T-helper 17 cell (primary cell): ENCODE measurements around the gene TBC1D1. TPM values are rescaled to one million over a fixed set of nuclear protein-coding genes. Genes with fewer than 3 reads are reported as not detected.
A peak's percentile ranks its signal among the peaks of the same experiment; 100 is the strongest.

Experiments used
- ATAC-seq: fragments of 150-1000 bp; cut with Tn5 transposase; 2 replicates; pipeline ENCODE4 v1.10.0; 2021; ENCODE audit warnings: mild to moderate bottlenecking, moderate library complexity
- DNase-seq, 3 donors: peaks; one replicate each; pipeline versions ENCODE4 v3.0.0 to v3.0.0-alpha.2; 2020 to 2021
- H3K9me3 ChIP-seq: one replicate; pipeline ENCODE4 v1.7.0; 2013; ENCODE audit warnings: low read length, mild to moderate bottlenecking; ENCODE audit not compliant: control insufficient read depth, poor library complexity, severe bottlenecking
- H3K27ac Mint-ChIP-seq: one replicate; pipeline ENCODE4 v1.8.0; 2022; ENCODE audit warnings: mild to moderate bottlenecking, moderate library complexity, mixed read lengths
- H3K27me3 Mint-ChIP-seq: one replicate; pipeline ENCODE4 v1.8.0; 2022; ENCODE audit warnings: mixed read lengths
- H3K36me3 Mint-ChIP-seq: one replicate; pipeline ENCODE4 v1.8.0; 2022; ENCODE audit warnings: low read depth, mixed read lengths
- H3K4me1 Mint-ChIP-seq: one replicate; pipeline ENCODE4 v1.8.0; 2022; ENCODE audit warnings: mild to moderate bottlenecking, mixed read lengths
- H3K4me3 Mint-ChIP-seq: one replicate; pipeline ENCODE4 v1.8.0; 2022; ENCODE audit warnings: mild to moderate bottlenecking, moderate library complexity, mixed read lengths
- total RNA-seq, 4 donors: library from RNA in 2 of 4; stranded (reverse) in 2 of 4; gene quantifications; one replicate each; pipeline ENCODE4 v1.2.3 and lab custom pipeline; 2022 to 2026

Gene TBC1D1
- total RNA-seq, 2 donors from 2014 or later = 45.5 to 51.1 TPM

- H3K27ac Mint-ChIP-seq = peak overlapping the region; percentile 29
- no peaks in the 10 kb centered on the region for H3K36me3 Mint-ChIP-seq
- DNase-seq = no peak
- H3K4me1 Mint-ChIP-seq = peaks cover 8% of the 10 kb centered on the region
- no peak for ATAC-seq
- H3K9me3 ChIP-seq = no peaks in the 10 kb centered on the region
- H3K27me3 Mint-ChIP-seq = no peaks in the 10 kb centered on the region
- H3K4me3 Mint-ChIP-seq = peak overlapping the region; percentile 36
Observed at GRCh38 chr4:38060829-38061431, 170.0 kb downstream of the TBC1D1 start.

DNA sequence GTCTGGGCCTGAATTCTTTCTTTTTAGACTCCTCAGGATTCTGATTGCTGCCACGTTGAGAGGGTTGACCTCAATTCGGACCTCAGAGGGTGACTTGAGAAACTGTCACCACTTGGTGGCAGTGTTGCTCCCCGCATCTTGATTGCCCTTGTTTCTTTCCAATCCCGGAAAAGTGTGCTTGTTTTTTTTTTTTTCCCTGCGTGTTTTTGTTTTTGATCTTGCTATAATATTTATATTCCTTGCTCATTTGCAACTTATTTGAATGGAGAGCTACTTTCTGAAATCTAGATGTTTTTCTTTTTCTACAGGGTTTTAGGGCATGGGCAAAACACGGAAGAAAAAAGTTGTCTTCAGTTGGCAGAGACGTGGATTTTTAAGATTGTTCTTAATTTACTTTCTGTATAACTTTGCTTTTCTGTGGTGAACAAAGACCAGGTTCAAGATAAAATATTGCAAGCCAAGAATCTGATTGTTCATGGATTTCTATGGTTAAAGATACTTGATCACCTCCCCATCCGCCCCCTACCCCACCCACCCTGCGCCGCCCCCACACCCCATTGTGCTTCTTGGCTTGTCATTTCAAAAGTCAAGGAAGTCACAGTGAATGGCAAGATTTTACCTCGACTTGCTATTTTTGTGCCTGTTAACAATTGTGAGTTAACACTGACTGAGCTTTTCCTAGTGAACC, 171.3 kb downstream of the TBC1D1 start:
- peak; percentile 29 to 46 (median 31) for DNase-seq
- H3K4me3 Mint-ChIP-seq = peak overlapping the region; percentile 82
- peaks cover 6% of the 10 kb centered on the region for H3K4me1 Mint-ChIP-seq
- no peaks in the 10 kb centered on the region for H3K27me3 Mint-ChIP-seq
- H3K9me3 ChIP-seq = no peaks in the 10 kb centered on the region
- no peaks in the 10 kb centered on the region for H3K36me3 Mint-ChIP-seq
- peak overlapping the region; percentile 66 for H3K27ac Mint-ChIP-seq
- peak; percentile 77 for ATAC-seq

DNA sequence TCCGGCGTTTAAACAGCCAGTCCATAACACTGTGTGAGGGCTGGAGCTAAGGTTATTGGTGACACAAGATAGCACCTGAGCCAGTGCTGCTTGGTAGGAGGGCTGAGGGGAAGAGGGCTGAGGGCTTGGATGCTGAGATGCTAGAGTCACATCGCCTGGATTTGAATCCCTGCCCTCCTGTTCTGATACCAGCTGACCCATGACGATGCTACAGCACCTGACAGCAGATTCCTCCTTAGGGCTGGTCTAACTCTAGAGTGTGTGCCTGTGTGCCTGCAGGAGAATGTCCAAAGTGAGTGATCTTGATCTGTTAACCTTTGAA, 171.9 kb downstream of the TBC1D1 start:
- Mint-ChIP-seq H3K4me1 (peaks cover 6% of the 10 kb centered on the region), H3K27me3 (no peaks in the 10 kb centered on the region), H3K4me3 (peak overlapping the region; percentile 82), H3K27ac (no peak overlapping the region), H3K36me3 (no peaks in the 10 kb centered on the region)
- DNase-seq = no peak
- ATAC-seq = no peak
- no peaks in the 10 kb centered on the region for H3K9me3 ChIP-seq

- no peak for DNase-seq
- H3K9me3 ChIP-seq = no peaks in the 10 kb centered on the region
- Mint-ChIP-seq H3K4me3 (no peak overlapping the region), H3K27ac (no peak overlapping the region), H3K4me1 (peaks cover 10% of the 10 kb centered on the region), H3K27me3 (no peaks in the 10 kb centered on the region), H3K36me3 (peaks cover 2% of the 10 kb centered on the region)
- no peak for ATAC-seq
Observed at GRCh38 chr4:38065176-38065575, 174.3 kb downstream of the TBC1D1 start.

DNA sequence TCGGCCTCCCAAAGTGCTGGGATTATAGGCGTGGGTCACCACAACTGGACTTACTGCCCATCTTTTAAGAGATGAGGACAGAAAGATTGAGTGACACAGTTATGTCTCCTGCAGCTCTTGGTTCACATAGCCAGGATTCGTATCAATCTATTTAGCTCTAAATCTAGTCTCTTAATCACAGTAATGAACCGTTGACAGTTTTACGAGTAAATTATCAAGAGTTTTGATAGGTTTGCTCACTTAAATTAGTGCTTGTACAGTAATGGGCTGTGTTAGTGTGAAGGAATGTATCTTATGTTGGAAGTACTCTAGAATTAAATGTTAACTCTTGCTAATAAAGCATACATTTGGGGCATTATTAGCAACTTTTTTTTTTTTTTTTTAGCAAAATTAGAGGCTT, 175.0 kb downstream of the TBC1D1 start:
- H3K4me3 Mint-ChIP-seq = no peak overlapping the region
- H3K36me3 Mint-ChIP-seq = peaks cover 2% of the 10 kb centered on the region
- peaks cover 10% of the 10 kb centered on the region for H3K4me1 Mint-ChIP-seq
- DNase-seq (no peak), ATAC-seq (no peak)
- no peaks in the 10 kb centered on the region for H3K27me3 Mint-ChIP-seq
- no peaks in the 10 kb centered on the region for H3K9me3 ChIP-seq
- H3K27ac Mint-ChIP-seq = no peak overlapping the region

GRCh38 chr4:38067499-38067898, 176.6 kb downstream of the TBC1D1 start:
- H3K27me3 Mint-ChIP-seq = no peaks in the 10 kb centered on the region
- H3K27ac Mint-ChIP-seq = no peak overlapping the region
- peaks cover 7% of the 10 kb centered on the region for H3K4me1 Mint-ChIP-seq
- H3K4me3 Mint-ChIP-seq = no peak overlapping the region
- H3K36me3 Mint-ChIP-seq = peaks cover 2% of the 10 kb centered on the region
- no peaks in the 10 kb centered on the region for H3K9me3 ChIP-seq
- ATAC-seq (no peak), DNase-seq (no peak)

- H3K9me3 ChIP-seq = no peaks in the 10 kb centered on the region
- Mint-ChIP-seq H3K4me3 (no peak overlapping the region), H3K36me3 (peaks cover 6% of the 10 kb centered on the region), H3K27me3 (no peaks in the 10 kb centered on the region), H3K4me1 (peaks cover 5% of the 10 kb centered on the region), H3K27ac (no peak overlapping the region)
- DNase-seq (no peak), ATAC-seq (no peak)
Observed at GRCh38 chr4:38068107-38068506, 177.2 kb downstream of the TBC1D1 start.

DNA sequence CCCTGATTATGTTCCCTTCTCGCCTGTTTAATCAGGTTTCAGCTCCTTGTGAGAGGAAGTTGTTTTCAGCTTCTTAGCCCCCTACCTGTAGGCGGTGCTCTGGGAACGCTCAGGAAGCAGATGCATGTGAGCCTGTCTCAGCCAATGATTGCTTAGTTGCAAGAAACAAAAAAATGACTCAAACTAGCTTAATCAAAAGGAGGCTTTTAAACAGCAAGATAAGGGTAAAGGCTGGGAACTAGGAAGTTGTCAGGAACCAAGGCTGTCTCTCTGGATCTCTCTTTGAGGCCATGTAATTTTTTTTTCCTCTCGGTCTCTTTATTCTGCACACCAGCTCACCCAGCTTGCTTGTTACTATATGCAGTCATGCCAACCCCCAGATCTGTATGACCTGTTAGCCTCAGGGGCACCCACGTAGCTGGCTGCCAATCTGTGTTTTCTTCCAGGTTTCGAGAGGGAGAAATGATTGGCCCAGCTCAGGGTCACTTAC, 178.4 kb downstream of the TBC1D1 start:
- ATAC-seq (peak; percentile 84), DNase-seq (peak in 1 of 3 donors; percentile 21)
- H3K27me3 Mint-ChIP-seq = no peaks in the 10 kb centered on the region
- no peaks in the 10 kb centered on the region for H3K9me3 ChIP-seq
- peaks cover 9% of the 10 kb centered on the region for H3K36me3 Mint-ChIP-seq
- no peak overlapping the region for H3K4me3 Mint-ChIP-seq
- peak overlapping the region; percentile 49 for H3K27ac Mint-ChIP-seq
- H3K4me1 Mint-ChIP-seq = peaks cover 5% of the 10 kb centered on the region

GRCh38 chr4:38071801-38072431, 181.0 kb downstream of the TBC1D1 start:
- H3K9me3 ChIP-seq = no peaks in the 10 kb centered on the region
- no peaks in the 10 kb centered on the region for H3K27me3 Mint-ChIP-seq
- ATAC-seq (no peak), DNase-seq (no peak)
- peaks cover 5% of the 10 kb centered on the region for H3K4me1 Mint-ChIP-seq
- no peak overlapping the region for H3K4me3 Mint-ChIP-seq
- H3K36me3 Mint-ChIP-seq = peaks cover 9% of the 10 kb centered on the region
- H3K27ac Mint-ChIP-seq = no peak overlapping the region

DNA sequence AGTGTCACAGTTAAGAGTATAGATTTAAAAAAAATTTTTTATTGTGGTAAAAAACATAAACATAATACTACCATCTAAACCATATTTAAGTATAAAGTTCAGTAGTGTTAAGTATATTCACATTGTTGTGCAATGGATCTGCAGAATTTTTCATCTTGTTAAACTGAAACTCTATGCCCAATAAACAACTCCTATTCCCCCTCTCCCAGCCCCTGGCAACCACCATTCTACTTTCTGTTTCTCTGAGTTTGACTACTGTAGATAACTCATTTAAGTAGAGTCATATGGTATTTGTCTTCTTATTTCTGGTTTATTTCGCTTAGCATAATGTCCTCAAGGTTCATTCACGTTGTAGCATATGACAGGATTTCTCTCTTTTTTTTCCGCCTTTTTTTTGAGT, 181.7 kb downstream of the TBC1D1 start:
- Mint-ChIP-seq H3K27ac (no peak overlapping the region), H3K36me3 (peaks cover 9% of the 10 kb centered on the region), H3K4me1 (peaks cover 5% of the 10 kb centered on the region), H3K4me3 (no peak overlapping the region), H3K27me3 (no peaks in the 10 kb centered on the region)
- DNase-seq = no peak
- H3K9me3 ChIP-seq = no peaks in the 10 kb centered on the region
- no peak for ATAC-seq

DNA sequence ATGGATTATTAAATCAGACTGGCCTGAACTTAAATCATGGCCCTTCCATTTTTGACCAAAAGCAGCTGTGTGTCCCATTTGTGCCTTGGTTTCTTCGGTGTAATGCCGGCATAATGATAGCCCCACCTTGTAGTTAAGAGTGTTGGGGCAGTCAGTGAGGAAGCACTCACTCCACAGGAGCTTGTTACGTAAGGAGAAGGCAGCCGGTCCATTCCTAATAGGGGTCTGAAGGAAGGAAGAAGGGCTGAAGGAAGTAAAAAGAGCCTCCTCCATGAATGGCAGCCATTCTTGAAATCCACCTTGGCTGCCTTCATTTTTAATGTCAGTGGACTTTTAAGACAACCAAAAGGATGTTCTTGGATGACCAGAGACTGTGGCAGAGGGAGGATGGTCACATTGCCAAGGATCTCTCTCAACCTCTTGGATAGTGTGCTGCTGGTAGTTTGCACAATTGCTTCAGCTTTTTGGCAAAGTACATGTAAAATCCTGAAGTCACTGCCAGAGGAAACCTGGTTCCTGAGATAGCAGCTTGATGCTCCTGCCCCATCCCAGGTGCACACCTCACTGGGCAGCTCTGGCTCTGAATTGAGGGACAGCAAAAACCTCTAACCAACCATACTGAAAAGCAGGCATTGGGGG, 182.8 kb downstream of the TBC1D1 start:
- Mint-ChIP-seq H3K27ac (peak overlapping the region; percentile 41), H3K36me3 (peaks cover 7% of the 10 kb centered on the region), H3K4me3 (no peak overlapping the region), H3K4me1 (peaks cover 5% of the 10 kb centered on the region), H3K27me3 (no peaks in the 10 kb centered on the region)
- ATAC-seq = no peak
- no peaks in the 10 kb centered on the region for H3K9me3 ChIP-seq
- DNase-seq = no peak

DNA sequence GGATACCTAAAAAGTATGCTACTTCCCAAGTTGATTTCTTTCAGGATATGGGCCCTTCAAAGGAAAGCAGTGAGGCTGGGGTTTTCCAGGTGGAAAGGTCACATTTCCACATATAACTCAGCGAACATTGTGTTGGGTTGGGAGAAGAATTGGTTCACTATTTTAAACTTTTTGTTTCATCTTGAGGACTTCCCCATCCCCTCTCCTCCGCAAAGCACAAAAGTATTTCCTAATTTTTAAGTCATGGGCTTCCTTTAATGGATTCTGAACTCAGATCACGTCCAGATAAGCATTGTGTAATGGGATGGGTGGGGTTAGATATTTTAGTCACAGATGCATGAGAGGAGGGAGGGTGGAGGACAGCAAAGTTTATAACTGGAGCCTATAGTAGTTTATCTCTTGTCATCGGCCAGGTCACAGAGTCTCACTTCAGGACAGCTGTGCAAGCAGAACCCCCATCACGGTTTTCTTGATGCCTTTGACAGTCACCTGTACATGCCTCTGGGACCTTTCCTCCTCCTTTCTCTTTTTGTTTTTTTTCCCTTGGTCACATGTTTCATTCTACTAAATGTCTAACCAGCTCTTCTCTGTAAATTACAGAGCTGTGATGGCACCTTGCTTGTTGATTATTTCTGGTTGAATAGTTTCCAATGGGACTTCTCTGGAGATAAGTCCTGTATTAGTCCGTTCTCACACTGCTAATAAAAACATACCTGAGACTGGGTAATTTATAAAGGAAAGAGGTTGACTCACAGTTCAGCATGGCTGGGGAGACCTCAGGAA, 184.7 kb downstream of the TBC1D1 start:
- DNase-seq (no peak), ATAC-seq (peak; percentile 37)

More for the DNA sequence above, 184.7 kb downstream of the TBC1D1 start:
- Mint-ChIP-seq H3K4me3 (no peak overlapping the region), H3K27me3 (no peaks in the 10 kb centered on the region), H3K4me1 (peaks cover under 1% of the 10 kb centered on the region), H3K36me3 (peaks cover 9% of the 10 kb centered on the region), H3K27ac (peak overlapping the region; percentile 24)
- H3K9me3 ChIP-seq = no peaks in the 10 kb centered on the region
